Activated T-cell treated with anti-CD3 and anti-CD28 coated beads, Interleukin-2, amount 50 U/mL, for 4 hours (primary cell): ENCODE data around the gene LGALS7. TPM values are rescaled to one million over a fixed set of nuclear protein-coding genes. Genes with fewer than 3 reads are reported as not detected.
"Not testable (repeated sequence)": the region's sequence is repeated elsewhere in the genome, so short reads cannot be mapped to it uniquely, and the experiment has no call there.

Source experiments
- ATAC-seq, 2 donors: fragments of 200-7000 bp; cut with Tn5 transposase; one replicate each; pipeline ENCODE4 v1.10.0; 2021
- DNase-seq: peaks from one replicate; pipeline ENCODE4 v3.0.0-alpha.2; 2020
- H3K27me3 Mint-ChIP-seq: one replicate; pipeline ENCODE4 v1.8.0; 2021; ENCODE audit warnings: low read depth, mixed read lengths
- H3K36me3 Mint-ChIP-seq: one replicate; pipeline ENCODE4 v1.8.0; 2022; ENCODE audit warnings: mixed read lengths; ENCODE audit not compliant: insufficient read depth
- H3K4me1 Mint-ChIP-seq: one replicate; pipeline ENCODE4 v1.8.0; 2021; ENCODE audit warnings: low read depth, mixed read lengths
- H3K4me3 Mint-ChIP-seq: one replicate; pipeline ENCODE4 v1.8.0; 2021; ENCODE audit warnings: mild to moderate bottlenecking, moderate library complexity, mixed read lengths
- H3K9me3 Mint-ChIP-seq: one replicate; pipeline ENCODE4 v1.8.0; 2021; ENCODE audit warnings: mixed read lengths
- total RNA-seq, 3 donors: library from RNA; stranded (reverse); gene quantifications; one replicate each; pipeline ENCODE4 v1.2.1, GENCODE V29; 2021

The LGALS7 gene
- not detected for total RNA-seq

- H3K4me3 Mint-ChIP-seq, result no peak within 1 kb of the TSS
- ATAC-seq (no peak), DNase-seq (no peak)
- no peaks in the 10 kb centered on the region for H3K9me3 Mint-ChIP-seq
- no peaks in the 10 kb centered on the region for H3K36me3 Mint-ChIP-seq
- no peaks in the 10 kb centered on the region for H3K27me3 Mint-ChIP-seq
- peaks cover 6% of the 10 kb centered on the region for H3K4me1 Mint-ChIP-seq
Measured at GRCh38 chr19:38773469-38774177, at the start of gene LGALS7. Gene LGALS7, minus strand, starts transcription at chr19:38773517. Its CDS starts 25 bp downstream, at chr19:38773492.

GRCh38 chr19:38821230-38821825, 48.0 kb upstream of the LGALS7 start:
- H3K9me3 Mint-ChIP-seq, H3K4me3 Mint-ChIP-seq, DNase-seq, H3K27me3 Mint-ChIP-seq, ATAC-seq, H3K4me1 Mint-ChIP-seq: not testable (repeated sequence)
- peaks cover 31% of the 10 kb centered on the region for H3K36me3 Mint-ChIP-seq

GRCh38 chr19:38819231-38819920, 46.1 kb upstream of the LGALS7 start:
- no peak for ATAC-seq
- Mint-ChIP-seq H3K4me3 (no peak overlapping the region), H3K27me3 (no peaks in the 10 kb centered on the region), H3K36me3 (peaks cover 33% of the 10 kb centered on the region), H3K9me3 (no peaks in the 10 kb centered on the region), H3K4me1 (peaks cover 3% of the 10 kb centered on the region)
- DNase-seq, result no peak

GRCh38 chr19:38817081-38817480, 43.8 kb upstream of the LGALS7 start:
- peaks cover 21% of the 10 kb centered on the region for H3K36me3 Mint-ChIP-seq
- no peak overlapping the region for H3K4me3 Mint-ChIP-seq
- DNase-seq (no peak), ATAC-seq (no peak)
- peaks cover 2% of the 10 kb centered on the region for H3K4me1 Mint-ChIP-seq
- no peaks in the 10 kb centered on the region for H3K27me3 Mint-ChIP-seq
- no peaks in the 10 kb centered on the region for H3K9me3 Mint-ChIP-seq

GRCh38 chr19:38816131-38816750, 42.9 kb upstream of the LGALS7 start:
- Mint-ChIP-seq H3K27me3 (no peaks in the 10 kb centered on the region), H3K4me1 (peaks cover 2% of the 10 kb centered on the region), H3K4me3 (no peak overlapping the region), H3K36me3 (peaks cover 17% of the 10 kb centered on the region), H3K9me3 (no peaks in the 10 kb centered on the region)
- no peak for DNase-seq
- no peak for ATAC-seq

- Mint-ChIP-seq H3K36me3 (peaks cover 13% of the 10 kb centered on the region), H3K9me3 (no peaks in the 10 kb centered on the region), H3K27me3 (no peaks in the 10 kb centered on the region), H3K4me1 (no peaks in the 10 kb centered on the region), H3K4me3 (no peak overlapping the region)
- DNase-seq (no peak), ATAC-seq (no peak)
Measured at GRCh38 chr19:38815059-38816001, 42.0 kb upstream of the LGALS7 start.

GRCh38 chr19:38813932-38814331, 40.6 kb upstream of the LGALS7 start:
- not testable (repeated sequence) for H3K9me3 Mint-ChIP-seq, ATAC-seq, H3K4me3 Mint-ChIP-seq, H3K4me1 Mint-ChIP-seq, H3K27me3 Mint-ChIP-seq, DNase-seq
- peaks cover 12% of the 10 kb centered on the region for H3K36me3 Mint-ChIP-seq

- ATAC-seq, result no peak
Measured at GRCh38 chr19:38813323-38813722, 40.0 kb upstream of the LGALS7 start.

GRCh38 chr19:38812841-38813320, 39.6 kb upstream of the LGALS7 start, which contains the start of gene LGALS4:
Gene LGALS4, minus strand, starts transcription at chr19:38812945. Its CDS starts 59 bp downstream, at chr19:38812886.
- Mint-ChIP-seq H3K36me3 (peaks cover 12% of the 10 kb centered on the region), H3K9me3 (no peaks in the 10 kb centered on the region), H3K4me3 (no peak within 1 kb of the TSS), H3K27me3 (no peaks in the 10 kb centered on the region), H3K4me1 (no peaks in the 10 kb centered on the region)
- no peak for ATAC-seq
- DNase-seq, result no peak

More at GRCh38 chr19:38813323-38813722, 40.0 kb upstream of the LGALS7 start:
- Mint-ChIP-seq H3K9me3 (no peaks in the 10 kb centered on the region), H3K4me1 (no peaks in the 10 kb centered on the region), H3K36me3 (peaks cover 12% of the 10 kb centered on the region), H3K27me3 (no peaks in the 10 kb centered on the region), H3K4me3 (no peak overlapping the region)
- DNase-seq, result no peak

- Mint-ChIP-seq H3K4me3 (no peak overlapping the region), H3K27me3 (no peaks in the 10 kb centered on the region), H3K36me3 (peaks cover 10% of the 10 kb centered on the region), H3K4me1 (no peaks in the 10 kb centered on the region), H3K9me3 (no peaks in the 10 kb centered on the region)
- ATAC-seq (no peak), DNase-seq (no peak)
Measured at GRCh38 chr19:38812009-38812840, 38.9 kb upstream of the LGALS7 start.

GRCh38 chr19:38809592-38810252, 36.4 kb upstream of the LGALS7 start:
- Mint-ChIP-seq H3K9me3 (no peaks in the 10 kb centered on the region), H3K4me1 (peaks cover 4% of the 10 kb centered on the region), H3K4me3 (no peak overlapping the region), H3K27me3 (no peaks in the 10 kb centered on the region), H3K36me3 (no peaks in the 10 kb centered on the region)
- DNase-seq, result no peak
- ATAC-seq, result no peak

- ATAC-seq, result no peak
- Mint-ChIP-seq H3K9me3 (no peaks in the 10 kb centered on the region), H3K4me1 (peaks cover 4% of the 10 kb centered on the region), H3K4me3 (no peak overlapping the region), H3K36me3 (no peaks in the 10 kb centered on the region), H3K27me3 (no peaks in the 10 kb centered on the region)
- no peak for DNase-seq
Measured at GRCh38 chr19:38808741-38809140, 35.4 kb upstream of the LGALS7 start.
